Bronchial epithelial cell (primary cell): Measurements from ENCODE around the gene ENAM. TPM values are rescaled to one million over a fixed set of nuclear protein-coding genes. Genes with fewer than 3 reads are reported as not detected.
"Not testable (repeated sequence)": the region's sequence is repeated elsewhere in the genome, so short reads cannot be mapped to it uniquely, and the experiment has no call there.

Source experiments
- DNase-seq: peaks from one replicate; pipeline ENCODE4 v3.0.0-alpha.2; 2010; ENCODE audit warnings: low read depth
- FAIRE-seq: peaks from 2 replicates; lab custom pipeline; 2011; peaks lifted over from hg19 to GRCh38; lab: Jason Lieb, UNC
- H3K27me3 ChIP-seq: 2 replicates; pipeline ENCODE4 v1.5.1; 2011; ENCODE audit warnings: low read length; ENCODE audit not compliant: control insufficient read depth, insufficient read depth
- H3K36me3 ChIP-seq: 2 replicates; pipeline ENCODE4 v1.5.1; 2011; ENCODE audit warnings: low read length; ENCODE audit not compliant: control insufficient read depth, insufficient read depth
- H3K4me3 ChIP-seq: 2 replicates; pipeline ENCODE4 v1.5.1; 2011; ENCODE audit warnings: mild to moderate bottlenecking, low read depth, low read length, control low read depth
- CTCF ChIP-seq: IDR thresholded peaks from 2 replicates; pipeline ENCODE4 v1.5.1; 2011; ENCODE audit warnings: mild to moderate bottlenecking, moderate library complexity, low read length, control low read depth, inconsistent platforms; ENCODE audit not compliant: insufficient read depth, severe bottlenecking
- total RNA-seq: library from RNA; depleted of rRNA; stranded (reverse); fragments of >200 nt; gene quantifications from 2 replicates; pipeline ENCODE4 v1.2.1, GENCODE V29; 2014

ENAM gene
- total RNA-seq, 1 donor from 2014 or later, result not detected

- no peak for TF ChIP-seq CTCF
- FAIRE-seq, result no peak
These were observed 31.6 kb downstream of the ENAM start for GRCh38 chr4:70660106-70660505.

DNA sequence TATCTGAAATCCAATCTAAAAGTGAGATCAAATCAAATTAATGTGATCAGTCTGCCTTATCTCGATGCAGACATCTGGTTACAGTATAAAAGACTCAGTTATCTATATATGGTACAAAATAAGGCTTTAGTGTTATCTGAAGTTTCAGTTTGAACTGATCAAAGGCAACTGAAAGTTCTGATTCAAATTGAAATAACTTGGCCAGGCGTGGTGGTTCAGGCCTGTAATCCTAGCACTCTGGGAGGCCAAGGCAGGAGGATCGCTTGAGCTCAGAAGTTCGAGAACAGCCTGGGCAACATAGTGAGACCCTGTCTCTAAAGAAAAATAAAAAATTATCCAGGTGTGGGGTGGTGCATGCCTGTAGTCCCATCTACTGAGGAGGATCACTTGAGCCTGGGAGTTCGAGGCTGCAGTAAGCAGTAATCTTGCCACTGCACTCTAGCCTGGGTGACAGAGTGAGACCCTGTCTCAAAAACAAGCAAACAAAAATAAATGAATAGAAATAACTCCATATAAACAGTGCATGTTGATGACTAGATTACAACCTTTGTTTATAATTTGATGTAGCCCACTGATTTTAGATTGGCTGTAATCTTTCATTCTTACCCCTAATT lies 32.9 kb downstream of the ENAM start:
- DNase-seq, H3K27me3 ChIP-seq, FAIRE-seq, H3K4me3 ChIP-seq, H3K36me3 ChIP-seq: not testable (repeated sequence)

More at GRCh38 chr4:70660106-70660505, 31.6 kb downstream of the ENAM start:
- Histone ChIP-seq H3K27me3 (no peaks in the 10 kb centered on the region), H3K36me3 (no peaks in the 10 kb centered on the region), H3K4me3 (no peak overlapping the region)
- no peak for DNase-seq

GRCh38 chr4:70666369-70666768 lies 37.8 kb downstream of the ENAM start, which contains the start of gene JCHAIN:
Gene JCHAIN, minus strand, starts transcription at chr4:70666508. Its CDS starts 18 bp downstream, at chr4:70666490.
- FAIRE-seq, result no peak
- no peak for TF ChIP-seq CTCF
- no peak for DNase-seq
- Histone ChIP-seq H3K4me3 (no peak within 1 kb of the TSS), H3K36me3 (no peaks in the 10 kb centered on the region), H3K27me3 (no peaks in the 10 kb centered on the region)

DNA sequence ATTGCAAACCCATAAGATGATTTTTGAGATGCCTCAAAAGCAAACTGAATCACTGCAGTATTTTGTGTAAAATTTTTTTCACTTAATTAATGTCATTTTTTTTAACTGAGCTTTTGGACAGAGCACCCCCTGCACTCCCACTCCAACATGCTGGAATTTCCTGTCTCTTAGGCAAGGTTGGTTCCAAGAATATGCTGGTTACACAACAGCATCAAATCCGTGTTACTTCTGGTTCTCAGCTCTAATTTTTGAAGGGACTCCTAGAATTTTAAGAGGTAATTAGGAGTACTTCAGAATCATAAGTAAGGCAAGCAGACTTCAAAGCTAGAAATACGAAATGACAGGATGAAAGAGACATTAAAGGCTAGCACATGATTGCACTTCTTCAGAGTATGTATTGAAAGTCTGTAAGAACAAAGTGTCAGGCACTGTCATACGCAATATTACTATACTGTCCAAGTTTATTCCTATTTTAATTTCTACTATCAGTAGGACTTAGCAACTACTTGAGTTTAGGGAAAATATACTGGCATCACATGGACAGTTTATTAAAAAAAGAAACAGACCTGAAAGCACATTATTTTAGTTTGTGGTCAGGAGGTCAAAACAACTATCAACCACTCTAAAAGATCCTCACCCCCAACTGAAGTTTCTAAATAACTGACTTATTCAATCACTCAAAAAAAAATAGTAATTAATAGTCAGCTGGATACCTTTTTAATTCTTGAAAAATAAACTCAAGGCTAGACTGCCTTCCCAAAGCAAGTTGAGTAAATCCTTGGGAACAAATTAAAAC lies 39.4 kb downstream of the ENAM start:
- Histone ChIP-seq H3K36me3 (no peaks in the 10 kb centered on the region), H3K4me3 (no peak overlapping the region), H3K27me3 (no peaks in the 10 kb centered on the region)
- no peak for DNase-seq
- TF ChIP-seq CTCF, result no peak
- FAIRE-seq, result no peak

GRCh38 chr4:70670332-70671014 lies 41.9 kb downstream of the ENAM start:
- no peak for TF ChIP-seq CTCF
- H3K4me3 ChIP-seq, result no peak overlapping the region
- H3K27me3 ChIP-seq, result no peaks in the 10 kb centered on the region
- DNase-seq, result peak; percentile 24
- FAIRE-seq, result no peak
- H3K36me3 ChIP-seq, result no peaks in the 10 kb centered on the region

DNA sequence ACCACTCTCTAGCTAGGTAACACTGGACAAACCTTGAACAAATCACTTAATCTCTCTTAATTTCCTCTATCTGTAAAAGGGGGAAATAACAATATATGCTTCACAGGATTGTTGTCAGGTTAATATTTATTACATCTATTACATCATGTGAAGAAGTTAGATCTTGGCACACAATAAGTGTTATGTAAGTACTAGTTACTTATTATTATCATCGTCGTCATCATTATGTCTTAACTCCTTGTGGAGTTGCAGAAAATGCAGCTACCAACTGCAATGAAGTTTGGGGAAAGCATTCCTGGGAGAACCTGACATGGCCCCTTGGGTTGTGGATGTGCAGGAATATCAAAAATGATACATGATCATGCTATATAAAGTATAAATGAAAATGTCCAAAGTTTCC lies 42.5 kb downstream of the ENAM start:
- no peak overlapping the region for H3K4me3 ChIP-seq
- no peak for TF ChIP-seq CTCF

More for the DNA sequence above, 42.5 kb downstream of the ENAM start:
- no peak for DNase-seq
- no peaks in the 10 kb centered on the region for H3K36me3 ChIP-seq
- H3K27me3 ChIP-seq, result no peaks in the 10 kb centered on the region
- FAIRE-seq, result no peak
